ENCODE measurements around the gene RAG2. TPM values are rescaled to one million over a fixed set of nuclear protein-coding genes. Genes with fewer than 3 reads are reported as not detected.

Gene RAG2
- total RNA-seq, 1 experiment from 2014 or later, result not detected

GRCh38 chr11:36638556-36638955 is 40.5 kb upstream of the RAG2 start:
- no peaks in the 10 kb centered on the region for H3K27me3 ChIP-seq (ENCODE audit: insufficient read depth, low read length)
- H3K4me1 ChIP-seq (ENCODE audit: control insufficient read depth in 1 of 2, insufficient read depth in 2 of 2, low read length in 2 of 2), result no peaks in the 10 kb centered on the region
- TF ChIP-seq YY1 (IDR thresholded peaks at IDR 0.05; ENCODE audit: extremely low read depth, insufficient replicate concordance, low read depth, low read length) (no peak), ELF1 (IDR thresholded peaks at IDR 0.05; ENCODE audit: borderline replicate concordance, low read depth) (no peak), EZH2 (IDR thresholded peaks at IDR 0.05) (no peak), JUND (IDR thresholded peaks at IDR 0.05) (no peak), SRF (IDR thresholded peaks at IDR 0.05; ENCODE audit: low read depth) (no peak), SIN3A (IDR thresholded peaks at IDR 0.05; ENCODE audit: low read depth) (no peak), TCF7L2 (IDR thresholded peaks at IDR 0.05; ENCODE audit: borderline replicate concordance, extremely low read depth, insufficient read depth, insufficient read length) (no peak)
- TF ChIP-seq, protein P1, sequence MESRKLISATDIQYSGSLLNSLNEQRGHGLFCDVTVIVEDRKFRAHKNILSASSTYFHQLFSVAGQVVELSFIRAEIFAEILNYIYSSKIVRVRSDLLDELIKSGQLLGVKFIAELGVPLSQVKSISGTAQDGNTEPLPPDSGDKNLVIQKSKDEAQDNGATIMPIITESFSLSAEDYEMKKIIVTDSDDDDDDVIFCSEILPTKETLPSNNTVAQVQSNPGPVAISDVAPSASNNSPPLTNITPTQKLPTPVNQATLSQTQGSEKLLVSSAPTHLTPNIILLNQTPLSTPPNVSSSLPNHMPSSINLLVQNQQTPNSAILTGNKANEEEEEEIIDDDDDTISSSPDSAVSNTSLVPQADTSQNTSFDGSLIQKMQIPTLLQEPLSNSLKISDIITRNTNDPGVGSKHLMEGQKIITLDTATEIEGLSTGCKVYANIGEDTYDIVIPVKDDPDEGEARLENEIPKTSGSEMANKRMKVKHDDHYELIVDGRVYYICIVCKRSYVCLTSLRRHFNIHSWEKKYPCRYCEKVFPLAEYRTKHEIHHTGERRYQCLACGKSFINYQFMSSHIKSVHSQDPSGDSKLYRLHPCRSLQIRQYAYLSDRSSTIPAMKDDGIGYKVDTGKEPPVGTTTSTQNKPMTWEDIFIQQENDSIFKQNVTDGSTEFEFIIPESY (IDR thresholded peaks at IDR 0.05; ENCODE audit: extremely low read depth, insufficient replicate concordance, low read length), result no peak
- DNase-seq (ENCODE audit: low read depth, low spot score) (no peak), ATAC-seq (no peak)
- ChIA-PET RAD21 (ENCODE audit: low non-redundant PET in 1 of 2, low total read pairs in 2 of 2, uncharacterized antibody in 2 of 2, unreplicated experiment in 2 of 2) (no interaction called here), CTCF (no interaction called here), POLR2A (no interaction called here)
- H3K9me3 ChIP-seq (ENCODE audit: control insufficient read depth in 1 of 2, insufficient read depth in 1 of 2, low read depth in 1 of 2, low read length in 2 of 2), result no peaks in the 10 kb centered on the region
- no peak overlapping the region for H3K27ac ChIP-seq (ENCODE audit: low read depth, low read length)
- no peaks in the 10 kb centered on the region for H3K36me3 ChIP-seq (ENCODE audit: control insufficient read depth in 1 of 2, insufficient read depth in 2 of 2, low read length in 2 of 2)
- no peak overlapping the region for H3K4me3 ChIP-seq (replicated peaks in 1 of 2; ENCODE audit: low read depth in 1 of 2, low read length in 2 of 2)
- no TSS peak for BruUV-seq (replicated peaks)
- intact Hi-C loops (cut with micrococcal nuclease), result no loop called here
- H3K9me2 ChIP-seq (ENCODE audit: insufficient read depth), result no peaks in the 10 kb centered on the region
- H3K4me2 ChIP-seq (ENCODE audit: low read length), result no peak overlapping the region
- no peak overlapping the region for H2AFZ ChIP-seq (ENCODE audit: low read depth, low read length, poor library complexity, severe bottlenecking)
- H4K20me1 ChIP-seq (ENCODE audit: insufficient read depth), result no peaks in the 10 kb centered on the region
- no peaks in the 10 kb centered on the region for H3K79me2 ChIP-seq (ENCODE audit: insufficient read depth, low read length)
- no peak overlapping the region for H3K9ac ChIP-seq (ENCODE audit: low read length)
